ENCODE measurements around the gene IFITM2.
"Not testable (repeated sequence)": the region's sequence is repeated elsewhere in the genome, so short reads cannot be mapped to it uniquely, and the experiment has no call there.

IFITM2 gene

DNA sequence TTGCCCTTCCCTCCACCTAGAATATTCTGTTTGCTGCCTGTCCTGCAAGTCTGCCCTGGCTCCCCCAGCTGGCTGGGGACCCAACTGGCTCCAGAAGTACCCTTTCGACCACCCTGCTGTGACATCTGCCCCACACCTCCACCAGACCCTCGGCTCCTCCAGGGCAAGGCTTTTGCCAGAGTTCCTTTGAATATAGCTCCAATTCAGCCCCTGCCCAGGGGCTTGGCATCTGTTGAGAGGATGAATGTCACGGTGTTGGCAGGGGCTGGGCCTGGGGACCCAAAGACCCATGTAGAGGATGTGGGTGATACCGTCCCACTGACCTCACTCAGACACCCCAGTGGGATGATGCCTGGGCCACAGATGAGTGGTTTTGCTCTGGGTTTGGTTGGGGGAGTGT, 25.4 kb upstream of the IFITM2 start:
- no peak for DNase-seq

DNA sequence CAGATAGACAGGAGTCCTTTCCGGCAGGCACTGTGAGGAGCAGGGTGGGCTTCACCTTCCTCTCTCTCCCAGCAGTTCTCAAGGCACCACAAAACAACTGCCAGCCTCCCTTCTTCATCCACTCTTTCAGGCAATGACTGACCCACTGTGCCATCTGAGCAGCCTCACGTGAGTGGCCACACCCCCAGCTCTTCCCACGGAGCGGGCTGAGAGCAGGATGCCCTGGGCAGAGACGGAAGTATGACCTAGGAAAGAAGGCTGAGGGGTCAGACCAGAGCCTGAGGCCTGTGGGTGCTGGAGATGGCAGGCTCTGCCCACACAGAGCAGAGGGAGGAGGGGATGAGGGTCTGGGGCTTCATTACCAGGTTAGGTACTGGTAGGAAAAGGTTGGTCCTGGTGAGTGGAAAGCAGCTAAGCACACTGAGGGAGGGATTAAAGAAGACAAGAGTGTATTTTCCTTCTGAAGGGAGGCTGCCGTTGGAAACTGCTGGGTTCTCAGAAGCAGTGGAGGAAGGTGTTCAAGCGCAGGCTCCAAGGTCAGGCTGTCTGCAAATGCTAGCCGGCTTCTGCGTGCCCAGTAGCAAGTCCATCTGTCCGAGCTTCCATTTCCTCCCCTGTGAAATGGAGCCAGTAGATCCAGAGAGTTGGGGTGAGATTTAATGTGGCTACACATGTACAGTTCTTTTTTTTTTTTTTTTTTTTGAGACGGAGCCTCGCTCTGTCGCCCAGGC, 24.8 kb upstream of the IFITM2 start:
- DNase-seq = no peak

DNA sequence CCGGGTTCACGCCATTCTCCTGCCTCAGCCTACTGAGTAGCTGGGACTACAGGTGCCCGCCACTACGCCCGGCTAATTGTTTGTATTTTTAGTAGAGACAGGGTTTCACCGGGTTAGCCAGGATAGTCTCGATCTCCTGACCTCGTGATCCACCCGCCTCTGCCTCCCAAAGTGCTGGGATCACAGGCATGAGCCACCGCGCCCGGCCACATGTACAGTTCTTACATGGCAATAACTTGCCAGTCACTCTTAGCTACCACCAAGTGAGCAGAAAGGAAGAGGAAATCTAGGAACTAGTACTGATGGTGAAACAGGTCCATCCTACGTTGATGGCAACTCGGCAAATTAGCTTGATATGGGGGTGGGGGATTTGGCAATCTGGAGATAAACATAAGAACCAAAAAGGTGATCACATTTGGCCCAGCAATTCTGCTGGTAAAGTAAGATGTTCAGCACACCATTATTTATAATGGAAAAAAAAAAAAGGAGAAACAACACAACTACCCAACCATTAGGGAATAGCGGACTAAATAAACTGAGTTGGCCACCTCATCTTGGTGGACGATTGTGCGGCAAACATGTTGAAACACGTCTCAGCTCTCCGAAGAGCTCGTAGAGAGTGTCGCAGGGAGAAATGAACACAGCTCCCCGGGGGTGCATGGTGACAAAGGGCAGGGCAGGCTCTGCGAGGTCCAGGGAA, 24.1 kb upstream of the IFITM2 start:
- DNase-seq = no peak

DNA sequence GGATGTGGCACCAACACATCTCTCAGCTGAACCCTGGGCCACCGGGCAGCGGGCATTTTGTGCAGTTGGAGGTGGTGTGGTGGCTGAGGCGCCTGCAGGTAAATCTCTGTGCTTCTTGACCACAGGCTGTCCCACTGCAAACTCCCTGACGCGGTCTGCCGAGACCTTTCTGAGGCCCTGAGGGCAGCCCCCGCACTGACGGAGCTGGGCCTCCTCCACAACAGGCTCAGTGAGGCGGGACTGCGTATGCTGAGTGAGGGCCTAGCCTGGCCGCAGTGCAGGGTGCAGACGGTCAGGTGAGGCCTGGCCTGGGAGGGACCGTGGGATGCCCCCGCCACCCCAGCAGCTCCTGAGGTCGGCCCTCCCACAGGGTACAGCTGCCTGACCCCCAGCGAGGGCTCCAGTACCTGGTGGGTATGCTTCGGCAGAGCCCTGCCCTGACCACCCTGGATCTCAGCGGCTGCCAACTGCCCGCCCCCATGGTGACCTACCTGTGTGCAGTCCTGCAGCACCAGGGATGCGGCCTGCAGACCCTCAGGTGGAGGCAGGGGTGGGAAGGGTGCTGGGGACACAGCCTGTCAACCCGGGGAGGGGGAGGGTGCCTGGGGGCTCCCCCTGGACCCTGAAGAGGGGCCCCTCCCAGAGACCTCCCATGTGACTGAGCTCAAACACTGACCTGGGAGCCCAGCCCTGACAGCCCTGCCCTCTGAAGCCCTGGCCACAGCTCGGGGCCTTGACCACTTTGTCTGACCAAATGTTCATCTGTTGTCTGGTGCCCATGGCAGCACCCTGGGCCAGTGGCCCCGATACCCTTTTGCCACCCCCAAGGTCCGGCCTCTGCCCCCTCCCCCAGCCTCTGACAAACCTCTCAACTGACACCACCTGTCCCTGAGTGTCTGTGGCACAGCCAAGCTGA, 23.3 kb upstream of the IFITM2 start:
- no peak for DNase-seq

DNA sequence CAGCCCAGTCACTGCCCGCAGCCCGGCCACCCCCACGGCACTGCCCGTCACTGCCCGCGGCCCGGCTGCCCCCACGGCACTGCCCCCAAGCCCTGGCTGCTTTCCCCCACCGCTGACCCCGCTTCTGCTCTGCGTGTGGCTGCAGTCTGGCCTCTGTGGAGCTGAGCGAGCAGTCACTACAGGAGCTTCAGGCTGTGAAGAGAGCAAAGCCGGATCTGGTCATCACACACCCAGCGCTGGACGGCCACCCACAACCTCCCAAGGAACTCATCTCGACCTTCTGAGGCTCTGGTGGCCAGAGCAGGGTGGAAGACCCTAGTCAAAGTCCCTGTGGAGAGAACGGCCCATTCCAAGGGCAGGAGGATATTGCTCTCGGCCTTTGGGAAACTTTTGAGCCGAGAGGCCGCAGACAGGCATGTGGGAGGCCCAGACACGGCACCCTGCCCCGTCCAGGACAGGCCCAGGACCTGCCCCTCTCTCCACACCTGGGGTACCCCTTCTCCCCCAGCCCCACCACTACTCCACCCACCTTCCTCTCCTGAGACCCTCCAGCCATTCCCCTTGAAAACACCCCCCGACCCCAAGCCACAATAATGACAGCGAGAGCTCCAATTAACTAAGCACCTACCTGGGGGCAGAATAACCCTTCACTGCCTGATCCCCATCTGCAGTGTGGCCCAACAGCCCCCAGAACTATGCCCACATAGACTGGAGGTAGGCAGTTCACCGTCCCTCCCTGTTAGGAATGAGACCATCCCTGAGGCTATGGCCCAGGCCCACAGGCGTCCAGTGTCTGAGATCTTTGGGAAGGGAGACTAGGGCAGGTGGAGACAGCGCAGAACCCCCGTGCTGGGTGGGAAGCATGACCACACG, 22.4 kb upstream of the IFITM2 start:
- DNase-seq = no peak

DNA sequence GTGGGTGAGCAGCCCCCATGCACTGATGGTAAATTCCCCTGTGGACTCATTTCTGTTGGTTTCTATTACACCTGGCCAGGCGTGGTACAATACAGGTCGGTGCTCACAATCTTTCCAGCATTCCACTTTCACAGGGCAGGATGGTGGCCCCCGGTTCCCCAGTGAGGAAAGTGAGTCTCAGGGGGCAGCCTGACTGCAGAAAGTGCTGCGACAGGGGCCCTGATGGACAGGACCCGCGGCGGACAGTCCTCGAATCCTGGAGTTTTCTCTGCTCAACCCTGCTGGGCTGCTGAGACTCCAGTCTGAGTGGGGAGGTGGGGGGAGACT, 21.8 kb upstream of the IFITM2 start:
- no peak for DNase-seq

DNA sequence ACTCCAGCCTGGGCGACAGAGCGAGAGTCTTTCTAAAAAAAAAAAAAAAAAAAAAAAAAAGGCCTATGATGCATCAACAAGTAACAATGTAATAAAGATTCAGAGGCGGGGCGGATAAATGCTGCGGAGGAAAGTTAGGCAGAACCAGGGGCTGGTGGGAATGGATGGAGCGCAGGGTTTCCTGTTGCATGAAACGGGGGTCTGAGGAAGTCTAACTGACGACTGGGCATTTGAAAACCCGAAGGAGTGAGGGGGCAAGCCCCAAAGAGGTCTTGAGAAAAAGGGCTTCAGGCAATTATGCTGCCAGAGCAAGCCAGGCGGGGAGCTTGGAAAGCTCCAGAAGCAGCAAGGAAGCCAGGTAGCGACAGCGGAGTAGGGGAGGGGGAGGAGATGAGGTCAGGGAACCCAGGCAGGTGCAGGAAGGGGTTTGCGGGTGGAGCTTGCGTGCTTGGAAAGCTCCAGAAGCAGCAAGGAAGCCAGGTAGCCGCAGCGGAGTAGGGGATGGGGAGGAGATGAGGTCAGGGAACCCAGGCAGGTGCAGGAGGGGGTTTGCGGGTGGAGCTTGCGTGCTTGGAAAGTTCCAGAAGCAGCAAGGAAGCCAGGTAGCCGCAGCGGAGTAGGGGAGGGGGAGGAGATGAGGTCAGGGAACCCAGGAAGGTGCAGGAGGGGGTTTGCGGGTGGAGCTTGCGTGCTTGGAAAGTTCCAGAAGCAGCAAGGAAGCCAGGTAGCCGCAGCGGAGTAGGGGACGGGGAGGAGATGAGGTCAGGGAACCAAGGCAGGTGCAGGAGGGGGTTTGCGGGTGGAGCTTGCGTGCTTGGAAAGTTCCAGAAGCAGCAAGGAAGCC, 20.4 kb upstream of the IFITM2 start:
- DNase-seq = not testable (repeated sequence)

DNA sequence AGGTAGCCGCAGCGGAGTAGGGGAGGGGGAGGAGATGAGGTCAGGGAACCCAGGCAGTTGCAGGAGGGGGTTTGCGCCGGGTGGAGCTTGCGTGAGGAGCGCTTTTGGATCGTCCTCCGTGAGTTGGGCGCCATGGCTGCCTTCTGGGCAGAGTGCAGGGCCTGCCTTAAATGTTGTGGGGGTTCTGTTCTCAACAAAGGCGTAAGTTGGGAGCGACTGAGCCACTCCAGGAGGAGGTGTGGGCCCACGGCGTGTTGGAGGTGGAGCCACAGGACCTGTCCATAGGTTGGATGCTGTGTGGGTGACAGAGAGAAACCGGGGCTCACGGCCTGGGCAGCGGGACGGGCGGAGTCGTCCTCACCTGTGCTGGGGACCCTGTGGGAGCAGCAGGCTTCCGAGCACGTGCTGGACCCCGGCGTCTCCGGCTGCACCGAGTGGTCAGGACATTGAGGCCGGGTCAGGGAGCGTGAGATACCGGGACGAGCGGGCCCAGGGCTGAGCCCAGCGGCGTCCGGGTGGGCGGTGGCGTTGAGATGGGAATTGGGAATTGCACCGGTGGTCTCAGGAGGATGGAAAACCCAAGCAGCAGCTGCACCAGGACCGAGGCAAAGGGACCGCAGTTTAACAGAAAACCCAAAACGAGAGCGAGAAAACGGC, 19.7 kb upstream of the IFITM2 start:
- DNase-seq = no peak

DNA sequence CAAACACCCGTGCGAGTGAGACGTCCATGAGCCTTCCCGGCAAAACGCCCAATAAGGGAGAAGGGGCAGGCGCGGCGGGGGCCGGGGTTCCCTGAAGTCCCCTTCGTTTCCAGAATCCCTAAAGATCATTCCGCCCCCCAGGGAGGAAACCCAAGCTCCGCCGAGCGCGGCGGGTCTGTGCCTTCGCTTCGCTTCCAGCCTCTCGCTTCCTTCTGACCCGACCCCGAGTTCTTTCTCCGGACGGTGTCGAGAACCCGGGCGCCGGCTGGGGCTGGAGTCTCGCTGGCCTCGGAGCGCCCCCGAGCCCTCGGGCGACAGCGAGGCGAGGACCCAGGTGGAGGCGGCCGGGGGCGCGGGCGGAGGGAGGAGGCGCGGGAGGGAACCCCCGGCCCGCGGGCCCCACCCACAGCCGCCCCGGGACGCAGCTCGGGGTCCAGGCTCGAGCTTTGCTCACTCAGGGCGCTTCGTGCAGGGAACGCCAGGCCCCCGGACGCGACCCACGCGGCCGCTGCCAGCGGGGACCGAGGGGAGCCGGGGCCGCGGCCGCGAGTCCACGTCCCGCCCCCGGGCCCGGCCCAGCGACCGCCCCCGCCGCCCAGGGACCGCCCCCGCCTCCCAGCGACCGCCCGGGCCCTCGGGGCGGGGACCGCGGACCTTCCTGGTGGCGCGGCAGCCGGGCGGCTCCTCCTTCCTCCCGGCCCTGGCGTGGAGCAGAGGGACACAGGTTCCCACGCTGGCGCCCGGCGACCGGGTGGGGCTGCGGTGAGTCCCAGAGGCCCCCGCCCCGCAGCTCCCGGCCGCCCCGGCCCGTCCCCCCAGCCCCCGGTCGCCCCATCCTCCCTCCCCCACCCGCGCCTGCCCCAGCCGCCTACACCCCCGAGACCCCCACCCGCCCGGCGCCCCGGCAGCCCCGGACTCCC, 18.9 kb upstream of the IFITM2 start, which contains the start of gene PGGHG:
PGGHG (plus strand) TSS at position 649 of the 920 bp plus-strand sequence. CDS start 691 bp downstream, outside the sequence.
- no peak for DNase-seq

DNA sequence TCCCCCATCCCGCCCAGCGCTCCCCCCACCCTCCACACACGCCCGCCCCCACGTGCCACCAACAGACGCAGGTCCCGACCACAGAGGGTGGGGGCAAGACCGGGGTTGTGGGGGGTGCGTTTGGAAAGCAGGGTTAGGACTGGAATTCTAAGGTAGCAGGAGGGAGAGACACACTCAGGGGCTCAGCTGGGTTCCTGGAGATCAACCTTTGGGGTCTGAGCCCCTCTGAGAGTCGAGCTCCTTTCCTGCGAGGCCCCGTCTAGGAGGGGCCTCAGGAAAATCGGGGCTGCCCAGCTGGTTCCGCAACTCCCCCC, 18.3 kb upstream of the IFITM2 start:
- DNase-seq = no peak

DNA sequence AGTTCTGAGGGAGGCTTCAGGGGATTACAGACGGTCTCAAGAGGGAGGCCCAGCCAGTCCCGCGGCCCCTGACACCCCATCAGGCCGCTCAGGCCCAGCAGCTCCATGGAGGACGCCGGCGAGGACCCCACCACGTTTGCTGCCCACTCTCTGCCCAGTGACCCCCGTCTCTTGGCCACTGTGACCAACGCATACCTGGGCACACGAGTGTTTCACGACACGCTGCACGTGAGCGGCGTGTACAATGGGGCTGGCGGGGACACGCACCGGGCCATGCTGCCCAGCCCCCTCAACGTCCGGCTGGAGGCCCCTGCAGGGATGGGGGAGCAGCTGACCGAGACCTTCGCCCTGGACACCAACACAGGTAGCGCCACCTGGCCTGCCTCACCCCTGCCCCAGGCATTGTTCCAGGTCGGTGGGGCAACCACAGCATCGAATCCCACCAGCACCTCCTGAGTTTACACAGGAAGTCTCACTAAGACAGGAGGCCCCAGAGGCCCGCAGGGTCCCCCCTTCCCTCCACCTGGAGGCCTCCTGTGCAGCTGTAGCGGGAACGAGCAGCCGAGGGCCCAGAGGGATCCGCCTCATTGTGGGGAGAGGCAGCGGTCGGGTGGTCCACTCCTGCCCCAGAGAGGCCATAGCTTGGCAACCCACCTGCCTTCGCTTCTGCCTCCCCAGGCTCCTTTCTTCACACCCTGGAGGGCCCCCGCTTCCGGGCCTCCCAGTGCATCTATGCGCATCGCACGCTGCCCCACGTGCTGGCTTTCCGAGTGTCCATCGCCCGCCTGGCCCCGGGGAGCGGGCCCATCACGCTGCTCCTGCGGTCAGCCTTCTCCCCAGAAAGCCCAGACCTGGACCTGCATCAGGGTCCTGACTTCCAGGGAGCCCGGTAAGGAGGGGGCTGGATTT, 17.6 kb upstream of the IFITM2 start:
- no peak for DNase-seq

DNA sequence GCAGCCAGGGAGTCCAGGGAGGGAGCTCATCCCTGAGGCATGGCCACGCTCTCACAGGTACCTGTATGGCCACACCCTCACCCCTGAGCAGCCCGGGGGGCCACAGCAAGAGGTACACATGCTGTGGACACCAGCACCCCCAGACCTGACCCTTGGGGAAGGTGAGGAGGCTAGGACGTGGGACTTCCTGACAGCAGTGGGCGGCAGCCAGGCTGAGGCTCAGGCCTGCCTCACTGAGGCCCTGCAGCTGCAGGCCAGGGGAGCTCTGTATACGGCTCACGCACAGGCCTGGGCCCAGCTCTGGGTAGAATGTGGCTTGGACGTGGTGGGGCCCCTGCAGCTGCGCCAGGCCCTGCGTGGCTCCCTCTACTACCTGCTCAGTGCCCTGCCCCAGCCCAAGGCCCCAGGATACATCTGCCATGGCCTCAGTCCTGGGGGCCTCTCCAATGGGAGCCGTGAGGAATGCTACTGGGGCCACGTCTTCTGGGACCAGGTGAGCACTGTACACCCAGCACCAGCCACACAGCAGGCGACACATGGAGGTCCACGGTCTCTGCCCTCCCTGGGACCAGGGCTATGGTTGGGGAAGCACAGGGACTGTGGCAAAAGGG, 16.9 kb upstream of the IFITM2 start:
- DNase-seq = no peak

DNA sequence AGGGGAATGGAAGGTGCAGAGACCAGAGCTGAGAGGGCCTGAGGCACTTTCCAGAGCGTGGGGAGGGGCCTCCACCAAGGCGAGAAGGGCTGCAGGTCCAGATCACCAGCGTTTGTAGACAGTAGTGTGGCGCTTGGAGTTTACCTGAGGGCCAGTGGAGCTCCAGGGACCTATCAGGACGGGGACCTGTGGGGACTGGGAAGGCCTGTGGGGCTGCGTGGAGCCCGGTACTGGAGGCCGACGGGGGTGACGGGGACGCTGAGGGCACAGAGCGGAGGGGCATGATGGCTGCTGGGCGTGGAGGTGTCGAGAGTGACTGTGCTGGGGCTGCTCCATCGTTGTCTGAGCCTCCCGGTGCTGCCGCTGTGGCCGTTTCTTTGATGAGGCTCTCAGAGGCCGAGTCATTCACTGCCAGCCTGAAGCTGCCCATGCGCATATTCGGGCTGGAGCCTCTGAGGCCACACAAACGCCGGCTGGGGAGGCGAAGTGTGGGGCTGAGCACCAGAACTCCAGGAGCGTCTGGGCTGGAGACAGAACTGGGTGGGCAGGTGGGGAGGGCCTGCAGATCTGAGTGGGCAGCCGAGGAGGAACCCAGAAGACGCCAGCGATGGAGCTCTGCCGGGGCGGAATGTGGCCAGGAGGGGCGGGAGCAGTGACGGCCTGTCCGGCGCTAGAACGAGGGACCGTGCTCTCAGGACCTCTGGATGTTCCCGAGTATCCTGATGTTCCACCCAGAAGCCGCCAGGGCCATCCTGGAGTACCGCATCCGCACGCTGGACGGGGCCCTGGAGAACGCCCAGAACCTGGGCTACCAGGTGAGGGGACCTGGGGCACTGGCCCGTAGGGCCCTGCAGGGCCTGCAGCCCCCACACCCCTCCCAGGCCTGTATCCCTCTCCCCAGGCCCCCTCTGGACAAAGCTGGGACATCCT, 16.1 kb upstream of the IFITM2 start:
- no peak for DNase-seq

DNA sequence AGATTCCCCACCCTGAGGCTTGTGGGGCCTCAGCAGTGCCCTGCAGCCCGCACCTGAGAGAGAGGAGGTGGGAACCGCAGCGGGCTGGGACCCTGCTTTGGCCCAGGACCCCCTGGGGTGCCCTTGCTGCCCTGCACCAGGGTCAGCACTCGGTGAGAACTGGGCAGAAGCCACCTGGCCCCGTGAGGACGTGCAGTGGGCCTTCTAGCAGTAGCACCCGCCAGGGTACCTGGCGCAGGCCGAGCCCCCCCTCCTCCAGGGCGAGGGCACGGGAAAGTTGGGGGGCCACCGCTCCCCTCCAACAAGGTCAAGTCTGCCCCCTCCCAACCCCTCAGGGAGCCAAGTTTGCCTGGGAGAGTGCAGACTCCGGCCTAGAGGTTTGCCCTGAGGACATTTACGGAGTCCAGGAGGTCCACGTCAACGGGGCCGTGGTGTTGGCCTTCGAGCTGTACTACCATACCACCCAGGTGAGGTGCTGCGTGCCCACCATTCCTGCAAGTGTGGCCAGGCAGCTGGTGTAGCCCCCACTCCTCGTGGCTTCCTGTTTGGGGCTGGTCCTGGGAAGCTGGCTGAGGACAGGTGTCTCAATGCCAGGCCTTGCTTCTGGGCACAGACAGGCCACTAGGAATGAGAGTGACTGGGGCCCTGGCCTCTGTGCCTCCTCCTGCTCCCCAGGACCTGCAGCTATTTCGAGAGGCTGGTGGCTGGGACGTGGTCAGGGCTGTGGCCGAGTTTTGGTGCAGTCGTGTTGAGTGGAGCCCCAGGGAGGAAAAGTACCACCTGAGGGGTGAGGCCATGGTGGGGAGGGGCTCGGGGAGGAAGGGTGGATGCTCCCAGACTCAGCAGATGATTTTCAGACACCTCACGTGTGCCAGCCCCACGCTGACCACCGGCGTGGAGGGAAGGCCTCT, 15.2 kb upstream of the IFITM2 start:
- DNase-seq = no peak

DNA sequence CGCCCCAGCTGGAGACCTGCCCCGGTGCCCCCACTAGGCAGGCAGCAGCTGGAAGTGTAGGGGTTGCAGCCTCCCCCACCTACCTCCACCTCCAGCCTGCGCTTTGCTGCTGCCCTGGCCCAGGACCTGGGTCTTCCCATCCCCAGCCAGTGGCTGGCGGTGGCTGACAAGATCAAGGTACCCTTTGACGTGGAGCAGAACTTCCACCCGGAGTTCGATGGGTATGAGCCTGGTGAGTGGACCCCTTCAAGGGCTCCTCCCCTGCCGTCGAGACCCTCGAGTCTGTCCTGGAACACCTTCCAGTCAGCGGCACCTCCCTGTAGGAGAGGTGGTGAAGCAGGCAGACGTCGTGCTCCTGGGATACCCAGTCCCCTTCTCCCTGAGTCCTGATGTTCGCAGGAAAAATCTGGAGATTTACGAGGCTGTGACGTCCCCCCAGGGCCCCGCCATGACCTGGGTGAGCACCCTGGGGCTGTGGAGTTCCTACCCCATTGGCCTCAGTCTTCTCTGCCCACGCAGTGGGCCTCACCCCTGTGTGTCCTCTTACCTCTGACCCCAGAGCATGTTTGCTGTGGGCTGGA, 14.3 kb upstream of the IFITM2 start:
- no peak for DNase-seq
